Keratinocyte (primary cell): ENCODE results near the gene SGCE. TPM values are rescaled to one million over a fixed set of nuclear protein-coding genes. Genes with fewer than 3 reads are reported as not detected.

ENCODE experiments used
- DNase-seq: peaks from one replicate; pipeline ENCODE4 v3.0.0-alpha.2; 2011; ENCODE audit warnings: low read depth, missing footprints, low spot score
- FAIRE-seq: peaks from 2 replicates; lab custom pipeline; 2011; peaks lifted over from hg19 to GRCh38; lab: Jason Lieb, UNC
- H2AFZ ChIP-seq: 2 replicates; pipeline ENCODE4 v1.6.0; 2012; ENCODE audit warnings: low read length, control low read depth, inconsistent platforms; ENCODE audit not compliant: control insufficient read depth
- H3K27ac ChIP-seq: 2 replicates; pipeline ENCODE4 v1.5.1; 2011; ENCODE audit warnings: low read length; ENCODE audit not compliant: control insufficient read depth, insufficient read depth
- H3K27me3 ChIP-seq: 3 replicates; pipeline ENCODE4 v1.6.0; 2011; ENCODE audit warnings: low read length; ENCODE audit not compliant: control insufficient read depth, insufficient read depth; ENCODE audit errors: extremely low read depth
- H3K36me3 ChIP-seq, 2 experiments: 2 replicates in 1 of 2; 3 replicates in 1 of 2; pipeline ENCODE4 v1.5.1; 2011; ENCODE audit warnings: low read length in 2 of 2, mild to moderate bottlenecking in 1 of 2; ENCODE audit not compliant: control insufficient read depth in 2 of 2, insufficient read depth in 2 of 2; ENCODE audit errors: extremely low read depth in 1 of 2
- H3K4me1 ChIP-seq: 3 replicates; pipeline ENCODE4 v1.5.1; 2011; ENCODE audit warnings: low read length; ENCODE audit not compliant: control insufficient read depth, insufficient read depth; ENCODE audit errors: extremely low read depth
- H3K4me2 ChIP-seq: 3 replicates; pipeline ENCODE4 v1.6.0; 2011; ENCODE audit warnings: low read depth, low read length; ENCODE audit not compliant: control insufficient read depth, insufficient read depth; ENCODE audit errors: extremely low read depth
- H3K4me3 ChIP-seq, 3 experiments: fragments of 200-600 bp in 1 of 3; sonication (generic) in 1 of 3; 2 replicates in 2 of 3; 3 replicates in 1 of 3; pipeline ENCODE4 v1.5.1; 2011 to 2016; ENCODE audit warnings: low read length in 3 of 3, mild to moderate bottlenecking in 3 of 3, control low read depth in 2 of 3, inconsistent platforms in 1 of 3, low read depth in 1 of 3, mixed read lengths in 1 of 3, mixed run types in 1 of 3, moderate library complexity in 1 of 3; ENCODE audit not compliant: control insufficient read depth in 2 of 3, insufficient read depth in 2 of 3; ENCODE audit errors: extremely low read depth in 1 of 3
- H3K79me2 ChIP-seq: 2 replicates; pipeline ENCODE4 v1.6.0; 2012; ENCODE audit warnings: low read length; ENCODE audit not compliant: control insufficient read depth, insufficient read depth
- H3K9ac ChIP-seq: 3 replicates; pipeline ENCODE4 v1.6.0; 2011; ENCODE audit warnings: low read length; ENCODE audit not compliant: control insufficient read depth, insufficient read depth; ENCODE audit errors: extremely low read depth
- H3K9me1 ChIP-seq: 3 replicates; pipeline ENCODE4 v1.6.0; 2011; ENCODE audit warnings: low read length; ENCODE audit not compliant: control insufficient read depth, insufficient read depth; ENCODE audit errors: extremely low read depth
- H3K9me3 ChIP-seq: 2 replicates; pipeline ENCODE4 v1.5.1; 2012; ENCODE audit warnings: low read depth, low read length; ENCODE audit not compliant: control insufficient read depth
- H4K20me1 ChIP-seq: 3 replicates; pipeline ENCODE4 v1.6.0; 2011; ENCODE audit warnings: low read length; ENCODE audit not compliant: control insufficient read depth, insufficient read depth; ENCODE audit errors: extremely low read depth
- EZH2 ChIP-seq: IDR thresholded peaks from one replicate; pipeline ENCODE4 v1.6.1; 2012; ENCODE audit warnings: inconsistent platforms, mild to moderate bottlenecking, low read length, moderate library complexity
- dilution Hi-C: fragments of 300-500 bp; cut with MboI; formaldehyde crosslinking; loops from one replicate; pipeline ENCODE4 v1.7.0; 2020; ENCODE audit warnings: low sequenced_read_pairs; ENCODE audit not compliant: extremely low pct_ligation_motif_present
- polyA plus RNA-seq, 5 experiments: library from polyadenylated mRNA; depleted of rRNA in 3 of 5; stranded (reverse) in 3 of 5; stranded (forward) in 1 of 5; unstranded in 1 of 5; fragments of >200 nt; gene quantifications; 1 replicate in 1 of 5; 2 replicates in 3 of 5; 3 replicates in 1 of 5; pipeline versions ENCODE4 v1.2.1 to v1.2.3, GENCODE V29; 2011 to 2012; ENCODE audit warnings: missing spikeins in 2 of 5, low read depth in 1 of 5, low replicate concordance in 1 of 5
- TF ChIP-seq, protein P1 (sequence below), 3 experiments: IDR thresholded peaks in 1 of 3; conservative IDR thresholded peaks in 1 of 3; optimal IDR thresholded peaks in 1 of 3; 2 replicates in 2 of 3; 3 replicates in 1 of 3; pipeline versions ENCODE3 to v1.5.1; 2011; ENCODE audit warnings: low read length in 3 of 3, mild to moderate bottlenecking in 3 of 3, moderate library complexity in 2 of 3, control low read depth in 1 of 3, inconsistent platforms in 1 of 3; ENCODE audit not compliant: insufficient read depth in 2 of 3; ENCODE audit errors: extremely low read depth in 1 of 3

SGCE gene
- polyA plus RNA-seq, 1 donor (not counting 4 experiments of a cell fraction or from before 2014, with no cell fraction given): 7.9 TPM

DNA sequence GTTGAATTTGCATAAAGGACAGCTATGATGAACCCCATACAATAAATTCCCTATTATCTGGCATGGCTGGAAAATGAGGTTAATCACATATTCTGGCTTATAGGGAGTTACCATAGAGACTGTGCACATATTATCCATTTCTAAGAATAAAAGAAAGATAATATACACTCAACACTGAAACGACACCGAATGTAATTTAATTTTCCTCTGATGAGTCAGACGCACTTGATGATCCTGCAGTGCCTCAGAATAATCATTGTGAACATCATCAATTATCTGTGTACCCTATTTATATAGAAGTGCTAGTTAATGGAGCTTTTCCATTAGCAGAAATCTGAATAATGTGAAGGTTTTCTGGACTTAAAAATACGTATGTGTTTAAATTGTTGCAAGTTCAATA lies 60.2 kb downstream of the SGCE start:
- no peak overlapping the region for H3K4me3 ChIP-seq
- no peak overlapping the region for H3K4me2 ChIP-seq
- H4K20me1 ChIP-seq: no peaks in the 10 kb centered on the region
- no peak for FAIRE-seq
- no peaks in the 10 kb centered on the region for H3K4me1 ChIP-seq
- no peak overlapping the region for H3K27ac ChIP-seq
- DNase-seq: no peak
- dilution Hi-C loops: no loop called here
- H3K9me1 ChIP-seq: no peaks in the 10 kb centered on the region
- TF ChIP-seq, protein P1, sequence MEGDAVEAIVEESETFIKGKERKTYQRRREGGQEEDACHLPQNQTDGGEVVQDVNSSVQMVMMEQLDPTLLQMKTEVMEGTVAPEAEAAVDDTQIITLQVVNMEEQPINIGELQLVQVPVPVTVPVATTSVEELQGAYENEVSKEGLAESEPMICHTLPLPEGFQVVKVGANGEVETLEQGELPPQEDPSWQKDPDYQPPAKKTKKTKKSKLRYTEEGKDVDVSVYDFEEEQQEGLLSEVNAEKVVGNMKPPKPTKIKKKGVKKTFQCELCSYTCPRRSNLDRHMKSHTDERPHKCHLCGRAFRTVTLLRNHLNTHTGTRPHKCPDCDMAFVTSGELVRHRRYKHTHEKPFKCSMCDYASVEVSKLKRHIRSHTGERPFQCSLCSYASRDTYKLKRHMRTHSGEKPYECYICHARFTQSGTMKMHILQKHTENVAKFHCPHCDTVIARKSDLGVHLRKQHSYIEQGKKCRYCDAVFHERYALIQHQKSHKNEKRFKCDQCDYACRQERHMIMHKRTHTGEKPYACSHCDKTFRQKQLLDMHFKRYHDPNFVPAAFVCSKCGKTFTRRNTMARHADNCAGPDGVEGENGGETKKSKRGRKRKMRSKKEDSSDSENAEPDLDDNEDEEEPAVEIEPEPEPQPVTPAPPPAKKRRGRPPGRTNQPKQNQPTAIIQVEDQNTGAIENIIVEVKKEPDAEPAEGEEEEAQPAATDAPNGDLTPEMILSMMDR (optimal IDR thresholded peaks at IDR 0.05 in 1 of 3, IDR thresholded peaks at IDR 0.05 in 1 of 3, conservative IDR thresholded peaks at IDR 0.05 in 1 of 3; ENCODE audit: extremely low read depth in 1 of 3, insufficient read depth in 2 of 3, low read length in 3 of 3): no peak
- TF ChIP-seq EZH2: no peak
- H3K79me2 ChIP-seq: no peaks in the 10 kb centered on the region
- H2AFZ ChIP-seq: no peak overlapping the region
- H3K36me3 ChIP-seq: no peaks in the 10 kb centered on the region
- H3K27me3 ChIP-seq: no peaks in the 10 kb centered on the region
- H3K9ac ChIP-seq: no peak overlapping the region
- H3K9me3 ChIP-seq: no peaks in the 10 kb centered on the region

DNA sequence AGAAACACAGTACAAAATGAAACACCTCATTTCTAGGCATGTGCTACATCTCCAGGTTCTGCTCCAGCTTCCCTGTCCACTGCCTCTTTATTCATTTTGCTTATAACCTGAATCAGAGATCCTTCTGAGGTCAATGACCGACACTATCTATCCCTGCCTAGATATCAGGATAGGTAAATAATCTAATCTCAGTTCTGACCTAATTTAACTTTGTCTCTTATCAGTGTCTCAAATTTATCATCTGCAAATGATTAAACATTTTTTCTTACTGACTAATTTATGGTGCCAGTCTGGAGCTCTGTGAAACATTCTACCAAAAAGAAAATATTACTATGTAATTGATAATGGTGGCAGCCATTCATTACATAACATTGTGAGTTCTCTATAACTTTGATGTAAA lies 61.1 kb downstream of the SGCE start:
- Histone ChIP-seq H3K36me3 (no peaks in the 10 kb centered on the region), H3K27ac (no peak overlapping the region), H3K4me2 (no peak overlapping the region), H4K20me1 (no peaks in the 10 kb centered on the region), H3K27me3 (no peaks in the 10 kb centered on the region), H2AFZ (no peak overlapping the region), H3K9me3 (no peaks in the 10 kb centered on the region), H3K4me3 (no peak overlapping the region), H3K9ac (no peak overlapping the region), H3K79me2 (no peaks in the 10 kb centered on the region), H3K4me1 (no peaks in the 10 kb centered on the region), H3K9me1 (no peaks in the 10 kb centered on the region)
- TF ChIP-seq, protein P1 (optimal IDR thresholded peaks at IDR 0.05 in 1 of 3, IDR thresholded peaks at IDR 0.05 in 1 of 3, conservative IDR thresholded peaks at IDR 0.05 in 1 of 3; ENCODE audit: extremely low read depth in 1 of 3, insufficient read depth in 2 of 3, low read length in 3 of 3): no peak
- no peak for TF ChIP-seq EZH2
- DNase-seq: no peak
- dilution Hi-C loops: no loop called here
- no peak for FAIRE-seq
